ENCODE data around the gene SLC25A15. TPM values are rescaled to one million over a fixed set of nuclear protein-coding genes. Genes with fewer than 3 reads are reported as not detected.

The SLC25A15 gene
- total RNA-seq (2014; rRNA removed; shearing (Covaris generic)): 34.9 and 39.0 TPM in 2 replicates
- 35.5 and 48.1 TPM in 2 replicates for polyA plus RNA-seq (2015; cell fraction: cytosol; rRNA removed)
- polyA plus RNA-seq (2015; cell fraction: nucleus; rRNA removed): 18.6 and 37.3 TPM in 2 replicates

GRCh38 chr13:40789275-40790153, at the start of gene SLC25A15:
Gene SLC25A15 (plus strand): TSS chr13:40789611. CDS start chr13:40793227, 3,616 bp downstream.
- peak; percentile 85 for DNase-seq (ENCODE audit: low read depth, low spot score)
- in situ Hi-C loops (cut with HindIII; ENCODE audit: low pct_unique_long_range_greater_than_20kb, low sequenced_read_pairs): no loop called here

GRCh38 chr13:40749327-40749726, 40.1 kb upstream of the SLC25A15 start:
- in situ Hi-C loops (cut with HindIII; ENCODE audit: low pct_unique_long_range_greater_than_20kb, low sequenced_read_pairs): no loop called here

GRCh38 chr13:40755082-40755700, 34.2 kb upstream of the SLC25A15 start:
- in situ Hi-C loops (cut with HindIII; ENCODE audit: low pct_unique_long_range_greater_than_20kb, low sequenced_read_pairs): no loop called here
- DNase-seq (ENCODE audit: low read depth, low spot score): no peak

More at GRCh38 chr13:40749327-40749726, 40.1 kb upstream of the SLC25A15 start:
- DNase-seq (ENCODE audit: low read depth, low spot score): no peak

GRCh38 chr13:40756042-40756441, 33.4 kb upstream of the SLC25A15 start:
- in situ Hi-C loops (cut with HindIII; ENCODE audit: low pct_unique_long_range_greater_than_20kb, low sequenced_read_pairs): no loop called here

GRCh38 chr13:40758811-40759210, 30.6 kb upstream of the SLC25A15 start:
- in situ Hi-C loops (cut with HindIII; ENCODE audit: low pct_unique_long_range_greater_than_20kb, low sequenced_read_pairs): no loop called here
- DNase-seq (ENCODE audit: low read depth, low spot score): no peak

More at GRCh38 chr13:40756042-40756441, 33.4 kb upstream of the SLC25A15 start:
- DNase-seq (ENCODE audit: low read depth, low spot score): no peak

GRCh38 chr13:40762849-40763248, 26.6 kb upstream of the SLC25A15 start:
- in situ Hi-C loops (cut with HindIII; ENCODE audit: low pct_unique_long_range_greater_than_20kb, low sequenced_read_pairs): no loop called here

GRCh38 chr13:40764587-40765403, 24.6 kb upstream of the SLC25A15 start:
- in situ Hi-C loops (cut with HindIII; ENCODE audit: low pct_unique_long_range_greater_than_20kb, low sequenced_read_pairs): no loop called here
- no peak for DNase-seq (ENCODE audit: low read depth, low spot score)

More at GRCh38 chr13:40762849-40763248, 26.6 kb upstream of the SLC25A15 start:
- no peak for DNase-seq (ENCODE audit: low read depth, low spot score)

GRCh38 chr13:40765602-40766001, 23.8 kb upstream of the SLC25A15 start:
- DNase-seq (ENCODE audit: low read depth, low spot score): no peak
- in situ Hi-C loops (cut with HindIII; ENCODE audit: low pct_unique_long_range_greater_than_20kb, low sequenced_read_pairs): no loop called here

GRCh38 chr13:40769970-40770369, 19.4 kb upstream of the SLC25A15 start:
- no peak for DNase-seq (ENCODE audit: low read depth, low spot score)
- in situ Hi-C loops (cut with HindIII; ENCODE audit: low pct_unique_long_range_greater_than_20kb, low sequenced_read_pairs): no loop called here

GRCh38 chr13:40770609-40770933, 18.8 kb upstream of the SLC25A15 start:
- in situ Hi-C loops (cut with HindIII; ENCODE audit: low pct_unique_long_range_greater_than_20kb, low sequenced_read_pairs): no loop called here
- DNase-seq (ENCODE audit: low read depth, low spot score): no peak

GRCh38 chr13:40770934-40771618, 18.3 kb upstream of the SLC25A15 start, which contains the start of gene MRPS31:
Gene MRPS31 (minus strand): TSS chr13:40771190. CDS start chr13:40771136, 54 bp downstream.
- peak; percentile 93 for DNase-seq (ENCODE audit: low read depth, low spot score)
- in situ Hi-C loops (cut with HindIII; ENCODE audit: low pct_unique_long_range_greater_than_20kb, low sequenced_read_pairs): no loop called here

- in situ Hi-C loops (cut with HindIII; ENCODE audit: low pct_unique_long_range_greater_than_20kb, low sequenced_read_pairs): no loop called here
- no peak for DNase-seq (ENCODE audit: low read depth, low spot score)
Observed at GRCh38 chr13:40772765-40773473, 16.5 kb upstream of the SLC25A15 start.

- DNase-seq (ENCODE audit: low read depth, low spot score): no peak
- in situ Hi-C loops (cut with HindIII; ENCODE audit: low pct_unique_long_range_greater_than_20kb, low sequenced_read_pairs): no loop called here
Observed at GRCh38 chr13:40774672-40775071, 14.7 kb upstream of the SLC25A15 start.

GRCh38 chr13:40776232-40776631, 13.2 kb upstream of the SLC25A15 start:
- no peak for DNase-seq (ENCODE audit: low read depth, low spot score)
- in situ Hi-C loops (cut with HindIII; ENCODE audit: low pct_unique_long_range_greater_than_20kb, low sequenced_read_pairs): no loop called here

GRCh38 chr13:40776681-40777165, 12.7 kb upstream of the SLC25A15 start:
- DNase-seq (ENCODE audit: low read depth, low spot score): peak; percentile 23
- in situ Hi-C loops (cut with HindIII; ENCODE audit: low pct_unique_long_range_greater_than_20kb, low sequenced_read_pairs): no loop called here

- peak; percentile 78 for DNase-seq (ENCODE audit: low read depth, low spot score)
- in situ Hi-C loops (cut with HindIII; ENCODE audit: low pct_unique_long_range_greater_than_20kb, low sequenced_read_pairs): no loop called here
Observed at GRCh38 chr13:40777166-40777808, 12.1 kb upstream of the SLC25A15 start.

Data from SK-MEL-5 (cell line).